ENCODE data around the gene TBC1D24. TPM values are rescaled to one million over a fixed set of nuclear protein-coding genes. Genes with fewer than 3 reads are reported as not detected.
A peak's percentile ranks its signal among the peaks of the same experiment; 100 is the strongest.

TBC1D24 gene
- total and polyA plus RNA-seq, 2 experiments from 2014 or later = 5.4 to 21.0 TPM

DNA sequence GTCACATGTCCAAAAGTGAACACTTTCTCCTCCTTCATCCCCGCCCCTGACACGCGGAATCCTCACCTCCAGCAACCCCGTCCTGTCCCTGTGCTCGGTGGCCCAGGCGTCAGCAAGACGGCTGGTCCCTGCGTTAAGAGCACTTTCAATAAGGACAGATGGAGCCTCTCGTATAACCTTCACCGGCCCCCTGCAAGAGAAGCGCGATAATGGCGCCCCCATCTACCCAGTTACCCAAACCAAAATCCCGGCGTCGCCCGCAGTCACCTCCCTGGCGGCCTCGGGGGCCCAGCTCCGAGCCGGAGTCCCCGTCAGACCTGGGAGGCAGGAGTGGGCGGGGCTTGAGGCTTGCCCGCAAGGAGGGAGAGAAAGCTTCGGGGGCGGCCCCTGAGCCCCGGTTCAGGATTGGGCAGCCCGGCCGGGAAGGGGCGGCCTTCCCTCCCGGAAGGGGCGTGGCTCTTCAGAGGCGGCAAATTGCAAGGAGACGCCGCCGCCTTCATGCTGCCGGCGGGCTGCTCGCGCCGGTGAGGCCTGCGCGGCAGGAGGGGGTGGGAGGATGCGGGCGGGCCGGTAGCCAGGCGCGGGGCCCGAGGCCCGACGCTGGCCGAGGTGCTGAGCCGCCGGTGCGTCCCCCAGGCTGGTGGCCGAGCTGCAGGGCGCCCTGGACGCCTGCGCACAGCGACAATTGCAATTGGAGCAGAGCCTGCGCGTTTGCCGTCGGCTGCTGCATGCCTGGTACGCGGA is 15.1 kb upstream of the TBC1D24 start, which contains the start of gene TEDC2:
Gene TEDC2, plus strand, starts transcription at position 463 of the 744 bp plus-strand sequence. Its CDS starts 36 bp downstream, at position 499.
- peaks cover 10% of the 10 kb centered on the region; the same call in 1 of the 2 replicates for H4K20me1 ChIP-seq (replicated peaks; ENCODE audit: insufficient read depth)
- H2AFZ ChIP-seq = peak within 1 kb of the TSS; percentile 85
- peak within 1 kb of the TSS; percentile 85 for H3K4me3 Mint-ChIP-seq
- H3K27ac Mint-ChIP-seq = peak within 1 kb of the TSS; percentile 91
- peaks cover 15% of the 10 kb centered on the region for H3K4me1 Mint-ChIP-seq
- TF ChIP-seq STAT1 (IDR thresholded peaks at IDR 0.05; ENCODE audit: unreplicated experiment) (no peak), CREB1 (CRISPR knock-in tag; IDR thresholded peaks at IDR 0.05; ENCODE audit: low read depth) (0 out of 2 replicates have a peak, but pooled peaks have one; percentile 5), ZNF331 (CRISPR knock-in tag; IDR thresholded peaks at IDR 0.05; ENCODE audit: low read depth) (no peak), POLR2AphosphoS5 (IDR thresholded peaks at IDR 0.05; ENCODE audit: low read depth) (peak; percentile 83), ZNF114 (CRISPR knock-in tag; IDR thresholded peaks at IDR 0.05) (no peak), NANOG (IDR thresholded peaks at IDR 0.05; ENCODE audit: borderline replicate concordance) (no peak)
- TF ChIP-seq, protein P1, sequence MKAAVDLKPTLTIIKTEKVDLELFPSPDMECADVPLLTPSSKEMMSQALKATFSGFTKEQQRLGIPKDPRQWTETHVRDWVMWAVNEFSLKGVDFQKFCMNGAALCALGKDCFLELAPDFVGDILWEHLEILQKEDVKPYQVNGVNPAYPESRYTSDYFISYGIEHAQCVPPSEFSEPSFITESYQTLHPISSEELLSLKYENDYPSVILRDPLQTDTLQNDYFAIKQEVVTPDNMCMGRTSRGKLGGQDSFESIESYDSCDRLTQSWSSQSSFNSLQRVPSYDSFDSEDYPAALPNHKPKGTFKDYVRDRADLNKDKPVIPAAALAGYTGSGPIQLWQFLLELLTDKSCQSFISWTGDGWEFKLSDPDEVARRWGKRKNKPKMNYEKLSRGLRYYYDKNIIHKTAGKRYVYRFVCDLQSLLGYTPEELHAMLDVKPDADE (IDR thresholded peaks at IDR 0.05) = peak; percentile 34; the same call in 1 of the 2 replicates
- TF ChIP-seq, protein P2, sequence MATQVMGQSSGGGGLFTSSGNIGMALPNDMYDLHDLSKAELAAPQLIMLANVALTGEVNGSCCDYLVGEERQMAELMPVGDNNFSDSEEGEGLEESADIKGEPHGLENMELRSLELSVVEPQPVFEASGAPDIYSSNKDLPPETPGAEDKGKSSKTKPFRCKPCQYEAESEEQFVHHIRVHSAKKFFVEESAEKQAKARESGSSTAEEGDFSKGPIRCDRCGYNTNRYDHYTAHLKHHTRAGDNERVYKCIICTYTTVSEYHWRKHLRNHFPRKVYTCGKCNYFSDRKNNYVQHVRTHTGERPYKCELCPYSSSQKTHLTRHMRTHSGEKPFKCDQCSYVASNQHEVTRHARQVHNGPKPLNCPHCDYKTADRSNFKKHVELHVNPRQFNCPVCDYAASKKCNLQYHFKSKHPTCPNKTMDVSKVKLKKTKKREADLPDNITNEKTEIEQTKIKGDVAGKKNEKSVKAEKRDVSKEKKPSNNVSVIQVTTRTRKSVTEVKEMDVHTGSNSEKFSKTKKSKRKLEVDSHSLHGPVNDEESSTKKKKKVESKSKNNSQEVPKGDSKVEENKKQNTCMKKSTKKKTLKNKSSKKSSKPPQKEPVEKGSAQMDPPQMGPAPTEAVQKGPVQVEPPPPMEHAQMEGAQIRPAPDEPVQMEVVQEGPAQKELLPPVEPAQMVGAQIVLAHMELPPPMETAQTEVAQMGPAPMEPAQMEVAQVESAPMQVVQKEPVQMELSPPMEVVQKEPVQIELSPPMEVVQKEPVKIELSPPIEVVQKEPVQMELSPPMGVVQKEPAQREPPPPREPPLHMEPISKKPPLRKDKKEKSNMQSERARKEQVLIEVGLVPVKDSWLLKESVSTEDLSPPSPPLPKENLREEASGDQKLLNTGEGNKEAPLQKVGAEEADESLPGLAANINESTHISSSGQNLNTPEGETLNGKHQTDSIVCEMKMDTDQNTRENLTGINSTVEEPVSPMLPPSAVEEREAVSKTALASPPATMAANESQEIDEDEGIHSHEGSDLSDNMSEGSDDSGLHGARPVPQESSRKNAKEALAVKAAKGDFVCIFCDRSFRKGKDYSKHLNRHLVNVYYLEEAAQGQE (IDR thresholded peaks at IDR 0.05; ENCODE audit: unreplicated experiment) = peak; percentile 54
- ATAC-seq = peak; percentile 89
- H3K36me3 ChIP-seq (ENCODE audit: insufficient read depth) = no peaks in the 10 kb centered on the region
- H3K27ac ChIP-seq (ENCODE audit: low read depth) = peak within 1 kb of the TSS; percentile 55; the same call in 1 of the 2 replicates
- H3K4me3 ChIP-seq = peak within 1 kb of the TSS; percentile 87
- H3K79me2 ChIP-seq (replicated peaks; ENCODE audit: insufficient read depth) = peaks cover 12% of the 10 kb centered on the region
- H3K27me3 ChIP-seq (ENCODE audit: insufficient read depth) = no peaks in the 10 kb centered on the region
- peaks cover 17% of the 10 kb centered on the region for H3K27me3 Mint-ChIP-seq (ENCODE audit: insufficient read depth, low read depth, poor library complexity)
- H3K9me3 Mint-ChIP-seq = no peaks in the 10 kb centered on the region
- peak within 1 kb of the TSS; percentile 98 for H3K4me2 ChIP-seq
- DNase-seq (ENCODE audit: low spot score) = peak; percentile 99
- H3K9me2 ChIP-seq (ENCODE audit: insufficient read depth) = no peaks in the 10 kb centered on the region
- H3K4me1 ChIP-seq (ENCODE audit: insufficient read depth) = peaks cover 11% of the 10 kb centered on the region; the same call in 1 of the 2 replicates
- H3K36me3 Mint-ChIP-seq (ENCODE audit: low read depth) = peaks cover 33% of the 10 kb centered on the region
- H3F3A ChIP-seq (replicated peaks; ENCODE audit: low read depth) = peaks cover 20% of the 10 kb centered on the region; the same call in 1 of the 2 replicates

DNA sequence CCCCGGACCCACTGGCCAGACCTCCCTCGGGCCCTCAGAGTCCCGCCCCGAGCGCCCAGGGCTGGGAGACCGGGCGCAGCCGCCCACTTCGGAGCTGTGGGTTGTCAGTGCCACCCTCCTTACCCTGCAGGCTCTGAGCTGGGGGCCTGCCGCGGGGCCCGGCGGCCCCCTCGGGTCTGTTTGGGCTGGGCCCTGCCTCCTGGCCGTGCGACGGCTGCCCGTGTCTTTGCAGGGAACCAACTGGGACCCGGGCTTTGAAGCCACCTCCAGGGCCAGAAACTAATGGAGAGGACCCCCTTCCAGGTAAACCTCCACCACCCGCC is 14.6 kb upstream of the TBC1D24 start:
- Mint-ChIP-seq H3K9me3 (no peaks in the 10 kb centered on the region), H3K27ac (no peak overlapping the region), H3K36me3 (ENCODE audit: low read depth) (peaks cover 29% of the 10 kb centered on the region), H3K4me1 (peaks cover 15% of the 10 kb centered on the region), H3K4me3 (peak overlapping the region; percentile 85), H3K27me3 (ENCODE audit: insufficient read depth, low read depth, poor library complexity) (peaks cover 16% of the 10 kb centered on the region)
- H3K4me3 ChIP-seq = peak overlapping the region; percentile 87
- no peak for TF ChIP-seq STAT1 (IDR thresholded peaks at IDR 0.05; ENCODE audit: unreplicated experiment)
- no peak for TF ChIP-seq CREB1 (CRISPR knock-in tag; IDR thresholded peaks at IDR 0.05; ENCODE audit: low read depth)
- TF ChIP-seq NANOG (IDR thresholded peaks at IDR 0.05; ENCODE audit: borderline replicate concordance) = no peak
- no peak for TF ChIP-seq EZH2phosphoT487 (IDR thresholded peaks at IDR 0.05; ENCODE audit: unreplicated experiment)
- TF ChIP-seq ZNF114 (CRISPR knock-in tag; IDR thresholded peaks at IDR 0.05) = no peak
- TF ChIP-seq EZH2 (IDR thresholded peaks at IDR 0.05; ENCODE audit: low read depth, unreplicated experiment) = no peak
- TF ChIP-seq, protein P3, sequence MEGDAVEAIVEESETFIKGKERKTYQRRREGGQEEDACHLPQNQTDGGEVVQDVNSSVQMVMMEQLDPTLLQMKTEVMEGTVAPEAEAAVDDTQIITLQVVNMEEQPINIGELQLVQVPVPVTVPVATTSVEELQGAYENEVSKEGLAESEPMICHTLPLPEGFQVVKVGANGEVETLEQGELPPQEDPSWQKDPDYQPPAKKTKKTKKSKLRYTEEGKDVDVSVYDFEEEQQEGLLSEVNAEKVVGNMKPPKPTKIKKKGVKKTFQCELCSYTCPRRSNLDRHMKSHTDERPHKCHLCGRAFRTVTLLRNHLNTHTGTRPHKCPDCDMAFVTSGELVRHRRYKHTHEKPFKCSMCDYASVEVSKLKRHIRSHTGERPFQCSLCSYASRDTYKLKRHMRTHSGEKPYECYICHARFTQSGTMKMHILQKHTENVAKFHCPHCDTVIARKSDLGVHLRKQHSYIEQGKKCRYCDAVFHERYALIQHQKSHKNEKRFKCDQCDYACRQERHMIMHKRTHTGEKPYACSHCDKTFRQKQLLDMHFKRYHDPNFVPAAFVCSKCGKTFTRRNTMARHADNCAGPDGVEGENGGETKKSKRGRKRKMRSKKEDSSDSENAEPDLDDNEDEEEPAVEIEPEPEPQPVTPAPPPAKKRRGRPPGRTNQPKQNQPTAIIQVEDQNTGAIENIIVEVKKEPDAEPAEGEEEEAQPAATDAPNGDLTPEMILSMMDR (conservative IDR thresholded peaks at IDR 0.05; ENCODE audit: low read depth in 2 of 2) = no peak
- TF ChIP-seq JUNB (IDR thresholded peaks at IDR 0.05; ENCODE audit: unreplicated experiment) = no peak
- H3K27ac ChIP-seq (ENCODE audit: low read depth) = 0 out of 2 replicates have a peak overlapping the region, but pooled peaks have one; percentile 45
- peaks cover 10% of the 10 kb centered on the region; the same call in 1 of the 2 replicates for H4K20me1 ChIP-seq (replicated peaks; ENCODE audit: insufficient read depth)
- peak overlapping the region; percentile 66; the same call in 1 of the 2 replicates for H2AFZ ChIP-seq
- no peaks in the 10 kb centered on the region for H3K27me3 ChIP-seq (ENCODE audit: insufficient read depth)
- H3F3A ChIP-seq (replicated peaks; ENCODE audit: low read depth) = peaks cover 22% of the 10 kb centered on the region
- peaks cover 12% of the 10 kb centered on the region for H3K79me2 ChIP-seq (replicated peaks; ENCODE audit: insufficient read depth)
- DNase-seq (ENCODE audit: low spot score) = no peak
- H3K9me2 ChIP-seq (ENCODE audit: insufficient read depth) = no peaks in the 10 kb centered on the region
- peak overlapping the region; percentile 98 for H3K4me2 ChIP-seq
- peaks cover 11% of the 10 kb centered on the region; the same call in 1 of the 2 replicates for H3K4me1 ChIP-seq (ENCODE audit: insufficient read depth)
- H3K36me3 ChIP-seq (ENCODE audit: insufficient read depth) = no peaks in the 10 kb centered on the region
- ATAC-seq = no peak
